HG02763 (cell line): Measurements from ENCODE around the gene ABLIM1.

Experiments used
- ATAC-seq: cut with Tn5 transposase; IDR thresholded peaks from one replicate; pipeline ENCODE4 v1.9.1; 2021; ENCODE audit warnings: mild to moderate bottlenecking, moderate library complexity; ENCODE audit not compliant: unreplicated experiment

Gene ABLIM1

GRCh38 chr10:114624951-114625780 lies 32.9 kb downstream of the ABLIM1 start:
- ATAC-seq: no peak

- no peak for ATAC-seq
These were observed 33.7 kb downstream of the ABLIM1 start for GRCh38 chr10:114624422-114624821.

- no peak for ATAC-seq
These were observed 34.3 kb downstream of the ABLIM1 start for GRCh38 chr10:114623661-114624294.

GRCh38 chr10:114623155-114623554 lies 34.9 kb downstream of the ABLIM1 start:
- ATAC-seq: no peak

GRCh38 chr10:114618722-114619121 lies 39.4 kb downstream of the ABLIM1 start:
- no peak for ATAC-seq

GRCh38 chr10:114616516-114616915 lies 41.6 kb downstream of the ABLIM1 start:
- no peak for ATAC-seq

- no peak for ATAC-seq
These were observed 42.0 kb downstream of the ABLIM1 start for GRCh38 chr10:114616103-114616502.

- ATAC-seq: peak; percentile 91
These were observed 42.5 kb downstream of the ABLIM1 start for GRCh38 chr10:114615600-114616007.

- ATAC-seq: no peak
These were observed 44.7 kb downstream of the ABLIM1 start for GRCh38 chr10:114613237-114613979.

GRCh38 chr10:114611617-114612016 lies 46.5 kb downstream of the ABLIM1 start:
- ATAC-seq: no peak

- no peak for ATAC-seq
These were observed 48.3 kb downstream of the ABLIM1 start for GRCh38 chr10:114609518-114610426.

- ATAC-seq: no peak
These were observed 50.6 kb downstream of the ABLIM1 start for GRCh38 chr10:114607358-114607998.

GRCh38 chr10:114605155-114605797 lies 52.8 kb downstream of the ABLIM1 start:
- peak; percentile 39 for ATAC-seq

GRCh38 chr10:114604357-114605130 lies 53.5 kb downstream of the ABLIM1 start:
- ATAC-seq: no peak

- ATAC-seq: no peak
These were observed 54.1 kb downstream of the ABLIM1 start for GRCh38 chr10:114603948-114604347.

- no peak for ATAC-seq
These were observed 54.8 kb downstream of the ABLIM1 start for GRCh38 chr10:114603303-114603702.

- ATAC-seq: no peak
These were observed 58.0 kb downstream of the ABLIM1 start for GRCh38 chr10:114600057-114600456.

- no peak for ATAC-seq
These were observed 61.3 kb downstream of the ABLIM1 start for GRCh38 chr10:114596793-114597192.
